ENCODE measurements around the gene ARAF. TPM values are rescaled to one million over a fixed set of nuclear protein-coding genes. Genes with fewer than 3 reads are reported as not detected.

Gene ARAF
- total and polyA plus RNA-seq, 2 of the 8 experiments (the other 6 are each of a cell fraction or from before 2014, with no cell fraction given), result 39.0 to 45.2 TPM

DNA sequence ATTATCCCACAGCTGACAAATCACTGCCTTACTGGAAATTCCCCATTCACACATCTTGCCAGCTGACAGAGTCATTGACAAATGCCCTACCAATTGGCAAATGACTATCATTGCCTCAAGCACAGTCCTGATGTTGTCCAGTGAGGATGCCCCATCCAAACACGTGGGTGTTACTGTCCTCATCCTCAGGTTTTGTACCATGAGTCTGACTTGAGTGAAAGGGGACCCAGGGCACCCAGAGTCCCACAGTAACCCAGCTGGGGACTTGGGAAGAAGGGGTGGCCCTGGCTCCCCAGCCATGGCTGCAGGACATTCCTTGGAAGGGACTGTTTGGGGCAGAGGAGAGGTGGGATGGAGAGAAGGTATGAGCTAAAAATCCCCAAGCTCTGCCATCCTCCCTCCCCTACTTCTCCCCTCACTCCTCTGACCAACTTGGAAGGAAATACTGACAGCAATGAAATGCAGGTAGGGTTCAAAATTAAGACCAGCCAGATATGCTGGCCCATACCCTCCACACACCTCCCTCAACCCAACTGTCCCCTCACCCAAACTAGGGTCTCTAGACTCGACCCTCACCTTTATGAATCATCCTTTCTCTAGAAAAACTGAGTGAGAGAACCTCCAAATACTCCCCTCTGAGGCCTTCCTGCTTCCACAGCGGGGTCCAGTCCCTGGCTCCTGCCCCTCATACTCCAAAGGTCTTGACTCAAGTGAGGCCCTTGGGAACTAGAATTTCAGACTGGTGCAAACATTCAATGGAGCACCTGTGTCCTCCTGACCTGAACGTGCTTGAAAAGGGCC, 26.3 kb downstream of the ARAF start (continued):
- TF ChIP-seq ZNF274 (IDR thresholded peaks at IDR 0.05; ENCODE audit: borderline replicate concordance, extremely low read depth, low read length), result no peak
- no peak for TF ChIP-seq SRF (IDR thresholded peaks at IDR 0.05; ENCODE audit: low read depth, low read length)
- no peak for TF ChIP-seq JUN (IDR thresholded peaks at IDR 0.05; ENCODE audit: low read depth, low read length)
- no peak for TF ChIP-seq KDM1A (IDR thresholded peaks at IDR 0.05; ENCODE audit: borderline replicate concordance, low read length)
- no peak for TF ChIP-seq CHD2 (IDR thresholded peaks at IDR 0.05; ENCODE audit: low read length)
- no peak for TF ChIP-seq POLR2AphosphoS5 (IDR thresholded peaks at IDR 0.05; ENCODE audit: low read depth, low read length)
- TF ChIP-seq POU5F1 (IDR thresholded peaks at IDR 0.05; ENCODE audit: low read depth, low read length), result no peak

Measured in H1 (cell line).